CD4-positive, alpha-beta T cell treated with Interleukin-1 beta for 1 hour (primary cell): Measurements from ENCODE around the gene RGMA.

Experiments
- DNase-seq, 2 donors: peaks; one replicate each; pipeline ENCODE4 v3.0.0-alpha.2; 2020 to 2022

The RGMA gene

DNA sequence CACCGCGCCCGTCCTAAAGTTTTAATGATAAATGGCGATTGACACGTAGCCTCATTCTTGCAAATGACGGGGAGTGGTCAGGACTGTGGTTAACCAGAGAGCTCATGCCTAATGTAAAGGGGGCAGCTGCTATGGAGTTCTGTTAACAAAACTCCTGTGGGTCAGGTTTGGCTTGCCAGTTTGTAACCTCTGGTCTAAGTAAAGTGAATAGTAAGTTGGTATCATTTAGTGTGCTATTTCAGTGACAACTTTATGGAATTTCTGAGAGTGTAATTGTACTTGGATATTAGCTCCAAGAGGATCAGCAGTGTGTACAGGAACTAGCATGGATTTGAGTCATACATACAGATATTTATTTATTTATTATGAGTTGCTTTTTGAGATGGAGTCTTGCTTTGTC, 87.9 kb downstream of the RGMA start:
- DNase-seq: no peak

DNA sequence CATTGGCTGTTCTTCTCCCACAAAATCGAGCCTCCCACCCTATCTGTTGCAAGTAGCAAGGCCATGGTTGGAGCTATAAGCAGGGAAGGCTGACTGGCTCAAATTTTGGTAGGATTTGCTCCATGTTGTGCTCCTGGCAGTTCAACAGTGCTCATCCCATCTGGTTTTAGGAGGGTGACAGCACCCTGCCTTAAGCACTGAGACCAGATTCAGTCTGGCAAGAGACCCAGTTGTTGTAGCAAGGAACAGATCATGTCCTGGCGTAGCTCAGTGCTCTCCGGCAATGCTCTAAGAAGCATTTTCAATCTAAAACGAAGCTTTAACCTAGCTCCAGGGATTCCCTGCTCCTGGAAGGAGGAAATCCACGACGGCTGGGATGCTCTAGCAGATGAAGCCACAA, 91.2 kb downstream of the RGMA start:
- DNase-seq: no peak

DNA sequence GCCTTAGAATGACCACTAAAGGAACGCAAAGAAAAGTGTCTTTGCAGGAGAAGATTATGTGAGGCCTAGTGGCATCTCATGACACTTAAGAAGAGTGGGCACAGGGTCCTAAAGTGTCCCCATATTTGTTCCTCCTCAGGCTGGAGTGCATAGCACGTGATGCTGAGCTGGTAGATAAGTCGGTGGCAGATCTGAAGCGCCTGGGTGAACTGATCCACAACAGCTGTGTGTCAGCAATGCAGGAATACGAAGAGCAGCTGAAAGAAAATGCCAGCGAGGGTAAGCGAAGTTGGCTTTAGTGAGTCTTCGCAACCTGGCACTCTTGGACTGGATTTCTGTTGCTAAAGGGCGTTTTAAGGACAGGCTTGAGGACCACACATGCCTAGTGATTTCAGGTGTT, 96.3 kb downstream of the RGMA start:
- no peak for DNase-seq

DNA sequence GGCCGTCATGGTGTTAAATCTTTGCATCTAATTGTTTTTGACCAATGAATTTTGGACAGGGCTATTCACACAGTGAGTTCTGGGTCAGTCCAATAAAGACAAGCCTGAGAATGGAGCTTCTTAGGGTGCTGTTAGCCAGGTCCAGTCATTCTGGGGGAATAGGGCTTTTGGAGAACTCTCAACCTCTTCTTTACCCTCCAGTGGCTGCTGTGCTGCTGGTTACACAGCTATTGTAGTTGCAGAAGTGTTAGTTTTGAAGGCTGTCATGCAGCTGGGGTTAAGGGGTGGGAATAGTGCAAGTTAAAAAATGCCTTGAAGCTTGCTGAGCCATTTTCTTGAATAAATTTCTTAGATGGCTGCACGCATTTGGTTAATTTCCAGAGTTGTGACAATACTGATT, 99.0 kb downstream of the RGMA start:
- no peak for DNase-seq

- no peak for DNase-seq
Observed at GRCh38 chr15:92989470-92989869, 99.5 kb downstream of the RGMA start.
